Measurements from ENCODE around the gene PLAC1.

PLAC1 gene

GRCh38 chrX:134602410-134602809 is 55.9 kb downstream of the PLAC1 start:
- DNase-seq (ENCODE audit: low read depth, low spot score) = no peak
- no peak overlapping the region for H3K4me3 ChIP-seq (ENCODE audit: low read length)

GRCh38 chrX:134601240-134601765 is 57.0 kb downstream of the PLAC1 start:
- no peak for DNase-seq (ENCODE audit: low read depth, low spot score)
- no peak overlapping the region for H3K4me3 ChIP-seq (ENCODE audit: low read length)

- DNase-seq (ENCODE audit: low read depth, low spot score) = no peak
Measured at GRCh38 chrX:134600714-134601113, 57.6 kb downstream of the PLAC1 start.

GRCh38 chrX:134599184-134599914 is 58.9 kb downstream of the PLAC1 start:
- DNase-seq (ENCODE audit: low read depth, low spot score) = no peak
- no peak overlapping the region for H3K4me3 ChIP-seq (ENCODE audit: low read length)

More at GRCh38 chrX:134600714-134601113, 57.6 kb downstream of the PLAC1 start:
- H3K4me3 ChIP-seq (ENCODE audit: low read length) = no peak overlapping the region

GRCh38 chrX:134592303-134592702 is 66.0 kb downstream of the PLAC1 start:
- DNase-seq (ENCODE audit: low read depth, low spot score) = no peak

GRCh38 chrX:134591502-134591901 is 66.8 kb downstream of the PLAC1 start:
- DNase-seq (ENCODE audit: low read depth, low spot score) = no peak
- H3K4me3 ChIP-seq (ENCODE audit: low read length) = no peak overlapping the region

More at GRCh38 chrX:134592303-134592702, 66.0 kb downstream of the PLAC1 start:
- H3K4me3 ChIP-seq (ENCODE audit: low read length) = no peak overlapping the region

- DNase-seq (ENCODE audit: low read depth, low spot score) = no peak
- no peak overlapping the region for H3K4me3 ChIP-seq (ENCODE audit: low read length)
Measured at GRCh38 chrX:134588806-134589205, 69.5 kb downstream of the PLAC1 start.

- no peak for DNase-seq (ENCODE audit: low read depth, low spot score)
- no peak overlapping the region for H3K4me3 ChIP-seq (ENCODE audit: low read length)
Measured at GRCh38 chrX:134580907-134581306, 77.4 kb downstream of the PLAC1 start.

- H3K4me3 ChIP-seq (ENCODE audit: low read length) = no peak overlapping the region
- DNase-seq (ENCODE audit: low read depth, low spot score) = no peak
Measured at GRCh38 chrX:134573683-134574035, 84.6 kb downstream of the PLAC1 start.

- no peak overlapping the region for H3K4me3 ChIP-seq (ENCODE audit: low read length)
Measured at GRCh38 chrX:134572816-134573682, 85.2 kb downstream of the PLAC1 start.

GRCh38 chrX:134571796-134572195 is 86.5 kb downstream of the PLAC1 start:
- no peak for DNase-seq (ENCODE audit: low read depth, low spot score)
- no peak overlapping the region for H3K4me3 ChIP-seq (ENCODE audit: low read length)

More at GRCh38 chrX:134572816-134573682, 85.2 kb downstream of the PLAC1 start:
- no peak for DNase-seq (ENCODE audit: low read depth, low spot score)

- no peak for DNase-seq (ENCODE audit: low read depth, low spot score)
- no peak overlapping the region for H3K4me3 ChIP-seq (ENCODE audit: low read length)
Measured at GRCh38 chrX:134570899-134571298, 87.4 kb downstream of the PLAC1 start.

GRCh38 chrX:134570509-134570846 is 87.8 kb downstream of the PLAC1 start:
- H3K4me3 ChIP-seq (ENCODE audit: low read length) = no peak overlapping the region
- DNase-seq (ENCODE audit: low read depth, low spot score) = no peak

- no peak overlapping the region for H3K4me3 ChIP-seq (ENCODE audit: low read length)
- no peak for DNase-seq (ENCODE audit: low read depth, low spot score)
Measured at GRCh38 chrX:134569306-134569705, 89.0 kb downstream of the PLAC1 start.

GRCh38 chrX:134568285-134569016 is 89.8 kb downstream of the PLAC1 start:
- DNase-seq (ENCODE audit: low read depth, low spot score) = no peak
- no peak overlapping the region for H3K4me3 ChIP-seq (ENCODE audit: low read length)

GRCh38 chrX:134566506-134566905 is 91.8 kb downstream of the PLAC1 start:
- no peak overlapping the region for H3K4me3 ChIP-seq (ENCODE audit: low read length)
- DNase-seq (ENCODE audit: low read depth, low spot score) = no peak

- no peak for DNase-seq (ENCODE audit: low read depth, low spot score)
- H3K4me3 ChIP-seq (ENCODE audit: low read length) = no peak overlapping the region
Measured at GRCh38 chrX:134562002-134562401, 96.3 kb downstream of the PLAC1 start.

- H3K4me3 ChIP-seq (ENCODE audit: low read length) = no peak overlapping the region
- no peak for DNase-seq (ENCODE audit: low read depth, low spot score)
Measured at GRCh38 chrX:134558133-134558532, 100.1 kb downstream of the PLAC1 start.

- H3K4me3 ChIP-seq (ENCODE audit: low read length) = no peak overlapping the region
- DNase-seq (ENCODE audit: low read depth, low spot score) = no peak
Measured at GRCh38 chrX:134554291-134554690, 104.0 kb downstream of the PLAC1 start.

GRCh38 chrX:134552351-134552750 is 105.9 kb downstream of the PLAC1 start:
- H3K4me3 ChIP-seq (ENCODE audit: low read length) = no peak overlapping the region
- no peak for DNase-seq (ENCODE audit: low read depth, low spot score)

Data from Jurkat, Clone E6-1 (cell line).